WTC11 (cell line): ENCODE data around the gene CTCF.

Experiments used
- AFF4 ChIP-seq: sonication (generic); formaldehyde crosslinking; IDR thresholded peaks from 2 replicates; pipeline ENCODE4 v1.8.1; 2023; ENCODE audit warnings: mild to moderate bottlenecking, missing genetic modification reagents, borderline replicate concordance
- ESRRA ChIP-seq: sonication (generic); formaldehyde crosslinking; IDR thresholded peaks from 2 replicates; pipeline ENCODE4 v1.8.1; 2022; ENCODE audit warnings: mild to moderate bottlenecking, missing genetic modification reagents, borderline replicate concordance
- GRHL2 ChIP-seq: fragments of 250-450 bp; sonication (Bioruptor Pico); IDR thresholded peaks from 2 replicates; pipeline ENCODE4 v1.8.0; 2022; ENCODE audit warnings: mild to moderate bottlenecking, moderate library complexity; ENCODE audit not compliant: insufficient replicate concordance, severe bottlenecking
- IRF2 ChIP-seq: sonication (generic); formaldehyde crosslinking; IDR thresholded peaks from 2 replicates; pipeline ENCODE4 v1.8.0; 2022; ENCODE audit warnings: low read depth, missing genetic modification reagents, borderline replicate concordance
- NFE2L1 ChIP-seq: sonication (generic); formaldehyde crosslinking; IDR thresholded peaks from 2 replicates; pipeline ENCODE4 v1.8.1; 2023; ENCODE audit warnings: missing genetic modification reagents
- NR1H2 ChIP-seq: sonication (generic); formaldehyde crosslinking; IDR thresholded peaks from 2 replicates; pipeline ENCODE4 v1.9.0; 2021; ENCODE audit warnings: mild to moderate bottlenecking, moderate library complexity, missing genetic modification reagents
- NR2C2 ChIP-seq: sonication (generic); formaldehyde crosslinking; IDR thresholded peaks from 2 replicates; pipeline ENCODE4 v1.8.0; 2022; ENCODE audit warnings: mild to moderate bottlenecking, missing genetic modification reagents
- ZNF396 ChIP-seq: fragments of 250-450 bp; sonication (Bioruptor Pico); IDR thresholded peaks from 2 replicates; pipeline ENCODE4 v1.8.0; 2021; ENCODE audit warnings: mild to moderate bottlenecking, moderate library complexity, borderline replicate concordance
- ZNF532 ChIP-seq: fragments of 250-450 bp; sonication (Bioruptor Pico); IDR thresholded peaks from 2 replicates; pipeline ENCODE4 v1.9.0; 2021; ENCODE audit warnings: mild to moderate bottlenecking, borderline replicate concordance
- TF ChIP-seq, protein P1 (sequence below): sonication (generic); formaldehyde crosslinking; IDR thresholded peaks from 2 replicates; pipeline ENCODE4 v1.8.1; 2022; ENCODE audit warnings: missing genetic modification reagents, borderline replicate concordance
- TF ChIP-seq, protein P2 (sequence below): fragments of 200-600 bp; IDR thresholded peaks from 2 replicates; pipeline ENCODE4 v1.8.0; 2022; ENCODE audit warnings: antibody characterized with exemption
- TF ChIP-seq, protein P3 (sequence below): sonication (generic); formaldehyde crosslinking; IDR thresholded peaks from 2 replicates; pipeline ENCODE4 v1.8.0; 2023; ENCODE audit warnings: mild to moderate bottlenecking, missing genetic modification reagents

GRCh38 chr16:67531247-67531646, 31.1 kb upstream of the CTCF start:
- TF ChIP-seq IRF2: no peak
- TF ChIP-seq NR2C2 (CRISPR knock-in tag): no peak
- TF ChIP-seq NR1H2 (CRISPR knock-in tag): no peak
- TF ChIP-seq, protein P1, sequence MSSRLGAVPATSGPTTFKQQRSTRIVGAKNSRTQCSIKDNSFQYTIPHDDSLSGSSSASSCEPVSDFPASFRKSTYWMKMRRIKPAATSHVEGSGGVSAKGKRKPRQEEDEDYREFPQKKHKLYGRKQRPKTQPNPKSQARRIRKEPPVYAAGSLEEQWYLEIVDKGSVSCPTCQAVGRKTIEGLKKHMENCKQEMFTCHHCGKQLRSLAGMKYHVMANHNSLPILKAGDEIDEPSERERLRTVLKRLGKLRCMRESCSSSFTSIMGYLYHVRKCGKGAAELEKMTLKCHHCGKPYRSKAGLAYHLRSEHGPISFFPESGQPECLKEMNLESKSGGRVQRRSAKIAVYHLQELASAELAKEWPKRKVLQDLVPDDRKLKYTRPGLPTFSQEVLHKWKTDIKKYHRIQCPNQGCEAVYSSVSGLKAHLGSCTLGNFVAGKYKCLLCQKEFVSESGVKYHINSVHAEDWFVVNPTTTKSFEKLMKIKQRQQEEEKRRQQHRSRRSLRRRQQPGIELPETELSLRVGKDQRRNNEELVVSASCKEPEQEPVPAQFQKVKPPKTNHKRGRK (CRISPR knock-in tag): no peak
- TF ChIP-seq ZNF396: no peak
- TF ChIP-seq ESRRA (CRISPR knock-in tag): no peak
- no peak for TF ChIP-seq NFE2L1 (CRISPR knock-in tag)
- no peak for TF ChIP-seq AFF4
- TF ChIP-seq, protein P2, sequence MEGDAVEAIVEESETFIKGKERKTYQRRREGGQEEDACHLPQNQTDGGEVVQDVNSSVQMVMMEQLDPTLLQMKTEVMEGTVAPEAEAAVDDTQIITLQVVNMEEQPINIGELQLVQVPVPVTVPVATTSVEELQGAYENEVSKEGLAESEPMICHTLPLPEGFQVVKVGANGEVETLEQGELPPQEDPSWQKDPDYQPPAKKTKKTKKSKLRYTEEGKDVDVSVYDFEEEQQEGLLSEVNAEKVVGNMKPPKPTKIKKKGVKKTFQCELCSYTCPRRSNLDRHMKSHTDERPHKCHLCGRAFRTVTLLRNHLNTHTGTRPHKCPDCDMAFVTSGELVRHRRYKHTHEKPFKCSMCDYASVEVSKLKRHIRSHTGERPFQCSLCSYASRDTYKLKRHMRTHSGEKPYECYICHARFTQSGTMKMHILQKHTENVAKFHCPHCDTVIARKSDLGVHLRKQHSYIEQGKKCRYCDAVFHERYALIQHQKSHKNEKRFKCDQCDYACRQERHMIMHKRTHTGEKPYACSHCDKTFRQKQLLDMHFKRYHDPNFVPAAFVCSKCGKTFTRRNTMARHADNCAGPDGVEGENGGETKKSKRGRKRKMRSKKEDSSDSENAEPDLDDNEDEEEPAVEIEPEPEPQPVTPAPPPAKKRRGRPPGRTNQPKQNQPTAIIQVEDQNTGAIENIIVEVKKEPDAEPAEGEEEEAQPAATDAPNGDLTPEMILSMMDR: no peak
- no peak for TF ChIP-seq ZNF532
- TF ChIP-seq GRHL2: no peak
- TF ChIP-seq, protein P3, sequence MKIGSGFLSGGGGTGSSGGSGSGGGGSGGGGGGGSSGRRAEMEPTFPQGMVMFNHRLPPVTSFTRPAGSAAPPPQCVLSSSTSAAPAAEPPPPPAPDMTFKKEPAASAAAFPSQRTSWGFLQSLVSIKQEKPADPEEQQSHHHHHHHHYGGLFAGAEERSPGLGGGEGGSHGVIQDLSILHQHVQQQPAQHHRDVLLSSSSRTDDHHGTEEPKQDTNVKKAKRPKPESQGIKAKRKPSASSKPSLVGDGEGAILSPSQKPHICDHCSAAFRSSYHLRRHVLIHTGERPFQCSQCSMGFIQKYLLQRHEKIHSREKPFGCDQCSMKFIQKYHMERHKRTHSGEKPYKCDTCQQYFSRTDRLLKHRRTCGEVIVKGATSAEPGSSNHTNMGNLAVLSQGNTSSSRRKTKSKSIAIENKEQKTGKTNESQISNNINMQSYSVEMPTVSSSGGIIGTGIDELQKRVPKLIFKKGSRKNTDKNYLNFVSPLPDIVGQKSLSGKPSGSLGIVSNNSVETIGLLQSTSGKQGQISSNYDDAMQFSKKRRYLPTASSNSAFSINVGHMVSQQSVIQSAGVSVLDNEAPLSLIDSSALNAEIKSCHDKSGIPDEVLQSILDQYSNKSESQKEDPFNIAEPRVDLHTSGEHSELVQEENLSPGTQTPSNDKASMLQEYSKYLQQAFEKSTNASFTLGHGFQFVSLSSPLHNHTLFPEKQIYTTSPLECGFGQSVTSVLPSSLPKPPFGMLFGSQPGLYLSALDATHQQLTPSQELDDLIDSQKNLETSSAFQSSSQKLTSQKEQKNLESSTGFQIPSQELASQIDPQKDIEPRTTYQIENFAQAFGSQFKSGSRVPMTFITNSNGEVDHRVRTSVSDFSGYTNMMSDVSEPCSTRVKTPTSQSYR: no peak
